IPS DF 4.7 (cell line): Measurements from ENCODE around the gene KCND2.

ENCODE experiments used
- DNase-seq: peaks from one replicate; pipeline ENCODE4 v3.0.0-alpha.2; 2013; ENCODE audit warnings: low spot score; ENCODE audit errors: extremely low read depth

KCND2 gene

GRCh38 chr7:120405652-120406051, 132.7 kb downstream of the KCND2 start:
- no peak for DNase-seq

DNA sequence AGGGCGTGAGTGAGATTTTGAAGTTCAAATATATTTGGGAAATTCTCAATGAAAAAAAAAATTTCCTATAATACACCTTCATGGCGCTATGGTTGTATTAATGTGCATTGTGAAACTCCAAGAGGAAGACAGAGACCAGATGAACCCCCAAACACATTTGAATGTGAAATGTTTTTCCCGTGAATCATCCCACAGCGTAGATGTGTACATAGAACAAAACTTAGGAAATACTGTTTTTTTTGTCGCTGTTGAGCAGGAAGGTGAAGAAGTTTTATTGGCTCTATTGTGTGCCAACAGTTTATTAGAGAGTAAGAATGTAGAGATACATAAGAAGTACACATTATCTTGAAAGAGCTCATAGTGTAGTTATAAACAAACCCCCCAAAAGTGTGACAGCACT, 134.0 kb downstream of the KCND2 start:
- no peak for DNase-seq

DNA sequence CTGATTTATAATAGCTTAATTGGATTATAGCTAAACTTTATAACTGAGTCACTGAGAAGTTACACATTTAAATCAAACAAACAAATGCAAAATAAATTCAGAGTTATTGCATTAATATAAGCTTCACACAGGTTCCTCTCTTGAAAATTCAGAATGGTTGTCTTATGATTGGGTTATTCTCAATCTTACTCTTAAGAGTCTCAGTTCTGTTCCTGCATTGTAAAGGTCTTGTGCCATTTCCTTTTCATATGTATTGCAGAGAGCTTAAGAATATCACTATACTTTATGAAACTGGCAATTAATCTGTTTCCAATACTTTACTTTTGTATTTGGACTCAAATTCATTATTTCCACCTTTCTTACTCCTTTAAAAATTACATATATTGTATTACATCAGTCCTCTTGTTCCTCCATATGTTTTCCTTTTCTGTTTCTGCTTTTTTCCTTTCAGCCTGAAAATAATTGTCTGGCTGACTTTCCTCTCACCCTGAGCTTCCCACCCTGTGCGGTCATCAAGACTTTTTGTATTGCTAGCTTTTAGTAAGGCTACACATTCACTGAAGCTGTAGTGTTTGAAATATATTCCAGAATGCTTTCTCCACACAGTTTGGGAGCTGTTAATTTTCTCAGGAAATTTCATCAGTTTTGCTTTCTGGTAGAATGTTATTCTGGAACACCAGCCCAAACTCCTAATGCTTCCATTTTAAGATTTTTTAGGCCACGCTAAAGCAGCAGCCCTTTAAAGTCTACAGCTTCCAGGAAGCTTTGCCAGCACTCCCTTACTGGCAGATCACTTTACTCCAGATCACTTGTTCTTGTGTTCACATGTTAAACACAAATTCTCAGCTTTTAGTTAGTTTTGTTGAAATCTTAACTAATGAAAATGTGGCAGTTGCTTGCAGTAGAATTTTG, 139.4 kb downstream of the KCND2 start:
- DNase-seq: no peak

DNA sequence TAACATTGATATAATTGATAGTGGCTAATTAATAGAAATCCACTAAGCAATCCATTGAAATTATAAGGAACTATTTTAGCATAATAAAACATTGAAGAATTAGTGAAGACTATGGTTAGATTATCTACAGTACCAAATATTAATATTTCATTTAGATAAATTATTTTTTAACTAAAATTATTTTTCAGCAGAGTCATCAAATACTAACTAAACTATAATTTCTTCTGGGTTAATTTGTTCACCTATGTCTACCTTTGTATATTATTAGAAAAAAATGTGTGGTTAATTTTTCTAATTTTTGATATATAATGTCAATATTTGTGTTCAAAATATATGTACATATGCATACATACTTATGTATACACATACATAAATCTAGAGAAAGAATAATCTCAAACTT, 140.2 kb downstream of the KCND2 start:
- no peak for DNase-seq

GRCh38 chr7:120417244-120417979, 144.4 kb downstream of the KCND2 start:
- no peak for DNase-seq

- no peak for DNase-seq
Observed at GRCh38 chr7:120421151-120421651, 148.2 kb downstream of the KCND2 start.

DNA sequence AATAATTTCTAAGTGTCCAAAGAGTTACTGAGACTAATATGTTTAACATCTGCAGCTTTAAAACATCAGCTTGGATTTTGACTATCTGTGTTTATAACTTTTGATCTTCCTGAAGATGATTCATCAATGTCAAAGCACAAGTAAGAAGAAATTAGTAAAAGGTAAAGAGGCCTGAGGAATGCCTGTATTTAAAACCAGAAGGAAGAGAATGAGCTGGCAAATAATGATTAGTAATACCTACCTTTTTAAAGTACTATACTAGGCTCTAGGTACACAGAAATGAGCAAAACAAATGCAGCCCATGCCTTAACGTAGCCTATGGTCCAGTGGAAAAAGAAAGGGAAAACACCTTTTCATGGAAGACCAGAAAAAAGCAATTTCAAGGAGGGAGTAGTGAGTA, 158.0 kb downstream of the KCND2 start:
- no peak for DNase-seq

DNA sequence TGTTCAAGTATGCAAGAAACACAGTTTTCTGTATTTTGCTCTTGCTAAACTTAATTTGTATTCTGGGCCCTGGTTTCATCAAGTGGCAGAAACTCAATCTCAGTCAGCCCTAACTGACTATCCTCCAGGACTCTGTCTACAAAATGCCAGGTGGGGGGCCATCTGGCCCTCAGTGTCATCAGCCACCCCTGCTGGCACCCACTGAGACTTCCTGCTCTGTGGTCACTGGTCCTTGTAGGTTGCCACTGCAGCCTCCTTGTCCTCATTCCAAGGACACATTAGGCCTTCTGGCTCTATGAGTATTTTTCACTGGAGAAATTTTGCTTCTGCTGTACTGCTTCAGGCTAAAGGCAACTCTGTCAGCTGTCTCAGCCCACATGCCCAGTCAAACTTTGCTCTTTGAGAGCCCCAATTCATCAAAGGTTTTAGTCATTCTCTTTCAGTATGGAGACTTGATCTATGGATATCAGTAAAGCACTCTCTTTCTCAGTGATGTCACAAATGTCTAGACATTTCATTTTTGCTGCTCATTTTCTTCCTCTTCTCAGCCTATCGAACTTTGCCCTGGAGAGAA, 163.6 kb downstream of the KCND2 start:
- no peak for DNase-seq

DNA sequence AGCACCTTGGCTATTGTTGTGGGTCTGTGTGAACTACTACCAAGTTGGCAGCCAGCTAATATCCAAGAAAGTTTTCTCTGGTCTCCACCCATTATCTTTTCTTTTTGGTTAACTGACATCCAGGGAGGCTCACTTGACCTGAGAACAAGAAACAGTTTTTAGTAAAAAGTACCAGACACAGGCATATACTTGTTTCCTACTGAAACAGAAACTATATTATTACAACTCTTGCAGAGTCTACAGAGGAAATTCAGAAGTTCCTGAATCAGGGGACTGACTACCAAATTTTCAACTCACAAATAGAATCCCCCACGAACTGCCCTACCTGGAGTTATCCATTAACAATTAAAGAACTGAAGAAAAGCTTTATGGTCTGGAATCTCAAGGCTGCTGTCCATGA, 168.9 kb downstream of the KCND2 start:
- no peak for DNase-seq

DNA sequence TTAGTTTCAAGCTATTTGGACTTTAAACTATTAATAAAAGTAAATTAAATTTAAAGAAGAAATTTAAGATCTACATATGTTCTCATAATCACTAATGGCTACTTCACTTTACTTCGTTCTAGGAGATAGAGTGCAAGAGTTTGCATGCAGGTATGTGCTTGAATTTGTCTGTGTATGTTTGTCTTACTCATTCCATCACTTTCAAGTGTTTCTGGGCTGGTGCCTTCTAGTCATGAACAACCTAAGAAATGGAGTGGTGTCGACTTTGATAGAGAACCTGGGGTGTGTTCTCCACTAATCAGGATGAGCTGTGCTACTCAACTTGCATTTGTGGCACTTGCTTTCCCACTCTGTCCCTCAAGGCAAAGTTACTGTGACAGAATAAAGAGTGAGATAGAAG, 169.9 kb downstream of the KCND2 start:
- no peak for DNase-seq

GRCh38 chr7:120444650-120445049, 171.7 kb downstream of the KCND2 start:
- DNase-seq: no peak

- DNase-seq: no peak
Observed at GRCh38 chr7:120445276-120445675, 172.3 kb downstream of the KCND2 start.

GRCh38 chr7:120452665-120453064, 179.7 kb downstream of the KCND2 start:
- DNase-seq: no peak

DNA sequence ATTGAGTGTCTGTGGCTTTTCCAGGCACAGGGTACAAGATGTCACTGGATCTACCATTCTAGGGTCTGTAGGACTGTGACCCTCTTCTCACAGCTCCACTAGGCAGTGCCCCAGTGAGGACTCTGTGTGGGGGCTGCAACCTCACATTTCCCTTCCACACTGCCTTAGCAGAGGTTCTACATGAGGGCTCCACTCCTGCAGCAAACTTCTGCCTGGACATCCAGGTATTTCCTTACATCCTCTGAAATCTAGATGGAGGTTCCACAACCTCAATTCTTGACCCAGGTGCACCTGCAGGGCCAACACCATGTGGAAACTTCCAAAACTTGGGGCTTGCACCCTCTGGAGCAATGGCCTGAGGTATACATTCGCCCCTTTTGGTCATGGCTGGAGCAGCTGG, 183.7 kb downstream of the KCND2 start:
- DNase-seq: no peak

DNA sequence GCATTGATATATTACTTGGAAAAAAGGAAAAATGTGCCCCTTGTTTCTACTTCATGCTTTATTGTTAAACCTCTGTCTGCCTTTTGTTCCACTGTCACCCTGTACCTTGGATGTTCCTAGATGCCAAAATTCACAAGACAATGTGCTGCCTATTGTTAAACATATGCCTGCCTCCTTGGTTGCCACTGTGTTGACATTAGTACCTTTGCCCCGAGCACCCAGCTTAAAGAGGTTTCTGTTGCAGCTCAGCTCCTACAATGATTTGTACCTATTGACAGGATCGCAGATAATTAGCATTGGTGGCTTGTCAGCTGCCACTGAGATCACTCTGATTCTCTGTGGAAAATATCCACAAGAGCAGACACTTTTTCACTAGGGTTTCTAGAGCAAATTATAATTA, 188.0 kb downstream of the KCND2 start:
- no peak for DNase-seq

GRCh38 chr7:120462991-120463390, 190.0 kb downstream of the KCND2 start:
- DNase-seq: no peak

- DNase-seq: no peak
Observed at GRCh38 chr7:120464104-120464503, 191.1 kb downstream of the KCND2 start.

- no peak for DNase-seq
Observed at GRCh38 chr7:120467676-120468075, 194.7 kb downstream of the KCND2 start.

GRCh38 chr7:120468611-120469010, 195.6 kb downstream of the KCND2 start:
- DNase-seq: no peak

- no peak for DNase-seq
Observed at GRCh38 chr7:120472892-120473291, 199.9 kb downstream of the KCND2 start.

GRCh38 chr7:120473352-120473751, 200.4 kb downstream of the KCND2 start:
- no peak for DNase-seq

- DNase-seq: no peak
Observed at GRCh38 chr7:120475994-120476393, 203.0 kb downstream of the KCND2 start.
